ENCODE results near the gene PRKCE.

GRCh38 chr2:46000660-46001059 is 349.2 kb downstream of the PRKCE start:
- TF ChIP-seq EZH2 (IDR thresholded peaks at IDR 0.05; ENCODE audit: low read depth) (no peak), CTCF (conservative IDR thresholded peaks at IDR 0.05) (no peak)
